GM19455 (cell line): Measurements from ENCODE around the gene SYTL3.

Experiments
- ATAC-seq: cut with Tn5 transposase; IDR thresholded peaks from one replicate; pipeline ENCODE4 v1.9.1; 2021; ENCODE audit not compliant: unreplicated experiment

The SYTL3 gene

DNA sequence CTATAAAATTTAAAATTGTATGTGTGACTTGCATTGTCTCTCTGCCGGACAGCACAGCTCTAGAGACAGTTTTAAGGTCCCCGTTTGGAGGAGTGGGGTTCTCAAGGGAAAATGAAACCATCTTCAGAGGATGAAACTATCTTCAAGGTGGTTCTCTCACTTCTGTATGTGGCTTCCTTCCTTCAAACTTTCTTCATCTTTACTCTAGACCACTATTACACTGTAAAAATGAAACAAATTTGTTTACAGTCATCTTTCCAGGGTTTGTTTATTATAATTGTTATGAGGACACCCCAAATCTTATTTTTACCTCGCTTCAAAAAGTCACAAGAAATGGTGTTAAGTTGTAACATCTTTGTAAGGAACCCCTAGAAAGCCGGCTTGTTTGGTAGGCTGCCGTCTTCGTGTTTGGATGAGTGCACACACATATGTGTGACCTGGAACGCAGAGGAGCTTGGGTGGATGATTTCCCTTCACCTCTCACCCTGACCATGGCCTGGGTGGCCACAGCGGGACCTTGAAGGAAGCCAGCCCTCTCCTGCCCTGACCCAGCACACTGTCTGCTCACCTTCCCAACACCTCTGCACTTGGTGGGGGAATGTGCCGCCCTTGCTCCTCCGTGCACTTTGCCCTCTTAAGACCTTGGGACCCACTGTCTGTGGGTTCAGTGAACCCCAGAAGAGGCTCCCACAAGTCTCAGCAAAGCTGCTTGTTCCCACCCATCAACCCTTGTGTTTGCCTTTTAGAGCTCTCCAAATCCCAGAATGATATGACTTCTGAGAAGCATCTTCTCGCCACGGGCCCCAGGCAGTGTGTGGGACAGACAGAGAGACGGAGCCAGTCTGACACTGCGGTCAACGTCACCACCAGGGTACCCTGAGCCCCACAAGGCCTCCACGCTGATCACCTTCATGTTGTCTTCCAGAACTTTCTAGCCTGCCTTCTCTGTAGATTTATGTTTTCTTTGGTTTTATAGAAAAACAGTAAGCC is 67.8 kb downstream of the SYTL3 start:
- peak; percentile 80 for ATAC-seq

DNA sequence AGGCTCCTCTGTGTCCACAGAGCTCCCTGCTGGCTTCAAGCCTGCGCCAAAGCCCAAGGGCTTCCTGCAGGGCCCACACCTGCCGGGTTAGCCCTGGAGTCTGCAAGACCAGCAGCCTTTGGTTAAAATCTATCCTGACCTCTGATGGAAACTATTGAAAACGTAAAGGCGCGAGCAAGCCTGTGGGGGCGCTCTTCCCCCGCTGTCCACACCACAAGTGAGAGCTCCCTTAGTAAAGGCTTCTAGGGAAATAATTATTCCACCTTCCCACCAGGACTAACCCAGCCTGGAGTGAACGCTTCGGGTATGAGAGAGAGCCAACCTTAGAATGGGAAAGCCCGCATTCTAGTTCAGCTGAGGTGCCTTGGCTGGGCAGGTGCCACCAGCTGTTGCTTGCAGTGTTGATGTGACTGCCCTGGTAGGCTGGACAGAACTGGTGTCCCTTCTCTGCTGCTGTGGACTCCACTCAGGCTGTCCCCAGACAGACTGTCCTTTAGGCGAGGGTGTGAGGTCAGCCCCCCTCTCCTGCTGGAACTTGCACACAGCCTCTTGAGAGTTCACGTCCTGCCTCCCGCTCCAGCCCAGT is 68.7 kb downstream of the SYTL3 start:
- no peak for ATAC-seq

- no peak for ATAC-seq
Measured at GRCh38 chr6:158722176-158722729, 72.4 kb downstream of the SYTL3 start.

- ATAC-seq = no peak
Measured at GRCh38 chr6:158725704-158726103, 75.8 kb downstream of the SYTL3 start.

- ATAC-seq = no peak
Measured at GRCh38 chr6:158729906-158730540, 80.2 kb downstream of the SYTL3 start.

DNA sequence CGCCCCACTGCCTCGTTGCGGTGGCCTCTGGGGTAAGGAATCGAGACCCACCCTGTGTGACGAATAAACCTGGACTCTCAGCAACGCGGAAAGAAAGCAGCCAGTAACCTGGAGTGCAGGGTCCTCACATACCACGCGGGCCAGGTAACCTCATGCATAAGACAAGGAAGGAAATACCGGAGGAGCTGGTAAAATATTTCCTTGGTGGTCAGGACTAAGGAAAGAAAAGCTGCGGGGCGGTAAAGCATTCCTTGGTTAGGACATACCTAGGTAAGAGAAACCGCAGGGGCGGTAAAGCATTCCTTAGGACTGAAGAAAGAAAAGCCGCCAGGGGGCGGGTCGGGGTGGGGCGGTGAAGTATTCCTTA is 80.7 kb downstream of the SYTL3 start:
- ATAC-seq = no peak

DNA sequence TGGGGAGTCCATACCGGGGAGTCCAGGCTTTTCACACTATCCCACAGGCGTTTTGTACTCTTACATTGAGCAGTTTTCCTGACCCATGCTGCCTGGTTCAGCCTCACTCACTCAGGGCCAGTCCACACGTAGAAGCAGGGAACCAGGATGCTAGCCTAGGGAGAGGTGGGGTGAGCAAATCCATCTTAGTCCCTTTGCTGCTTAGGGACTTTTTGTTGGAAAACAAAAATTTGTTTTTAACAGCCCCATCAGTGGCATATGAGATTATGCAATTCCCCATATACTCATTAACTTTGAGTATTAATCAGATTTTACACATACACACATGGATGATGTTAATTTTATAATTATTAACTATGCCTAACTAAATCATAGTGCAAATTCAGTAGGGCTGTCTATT is 85.2 kb downstream of the SYTL3 start:
- no peak for ATAC-seq

DNA sequence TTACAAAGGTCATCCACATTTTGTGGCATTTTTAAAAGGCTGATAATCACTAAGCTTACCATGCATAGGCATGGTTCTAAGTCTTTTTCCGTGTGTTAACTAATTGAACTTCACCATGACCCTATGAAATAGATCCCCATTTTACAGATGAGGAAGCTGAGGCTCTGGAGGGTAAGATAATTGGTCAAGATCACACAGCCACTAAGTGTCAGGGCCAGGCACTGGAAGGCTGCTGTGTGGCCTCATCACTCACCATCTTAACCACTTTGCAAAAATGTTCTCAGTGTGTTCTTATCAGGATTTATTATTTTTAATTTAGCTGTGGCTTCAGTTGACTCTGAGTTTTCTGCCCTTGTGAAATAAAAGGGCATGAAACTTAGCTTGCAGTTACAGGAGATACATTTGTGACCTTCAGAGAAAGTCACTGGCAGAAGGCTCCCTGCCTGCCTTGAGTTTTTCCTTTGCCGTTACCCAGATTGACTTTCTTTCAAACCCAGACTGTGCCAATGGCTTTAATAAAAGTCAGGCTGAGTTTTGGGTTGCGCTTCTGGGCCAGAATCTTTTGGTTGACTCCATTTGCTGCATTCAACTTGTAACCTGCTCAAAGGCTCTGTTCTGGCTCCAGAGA is 87.3 kb downstream of the SYTL3 start:
- no peak for ATAC-seq

DNA sequence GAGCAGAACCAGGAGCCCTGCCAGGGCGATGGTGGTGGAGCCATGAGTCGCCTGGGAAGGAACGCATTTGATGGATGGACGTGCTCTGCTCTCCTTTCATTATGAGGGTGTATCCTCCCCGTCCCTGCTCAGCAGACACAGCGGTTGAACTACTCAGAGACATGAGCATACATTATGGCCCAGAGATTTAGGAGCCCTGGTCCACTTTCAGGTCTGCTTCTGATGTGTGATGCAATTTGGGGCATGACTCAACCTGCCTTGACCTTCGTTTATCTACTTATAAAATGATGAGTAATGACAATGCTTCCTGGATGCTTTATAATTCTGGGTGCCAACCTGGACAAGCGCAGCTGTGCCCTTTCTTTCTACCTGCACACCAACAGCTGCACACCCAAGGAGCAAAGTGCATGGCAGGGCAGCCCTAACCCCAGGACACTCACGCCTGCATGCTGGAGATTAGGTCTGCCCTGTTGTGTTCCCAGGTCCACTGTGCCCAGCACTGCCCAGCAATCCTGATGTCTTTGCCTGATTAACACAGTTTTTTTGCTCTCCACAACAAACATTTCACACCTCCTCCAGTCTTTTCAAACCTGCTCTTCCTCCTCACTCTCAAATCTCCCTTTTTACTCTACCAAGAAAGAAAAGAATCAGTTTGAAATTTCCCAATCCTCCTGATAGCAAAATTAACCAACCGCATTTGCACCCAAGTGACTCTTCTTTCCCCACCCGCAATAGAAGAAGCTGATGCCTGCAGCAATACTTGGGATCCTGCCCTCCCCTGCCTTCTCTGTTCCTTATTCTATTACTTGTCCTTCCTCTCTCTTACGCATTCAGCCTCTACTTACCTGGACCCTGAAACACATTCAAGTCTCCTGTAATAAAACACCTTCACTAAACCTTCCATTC is 88.1 kb downstream of the SYTL3 start:
- ATAC-seq = no peak

DNA sequence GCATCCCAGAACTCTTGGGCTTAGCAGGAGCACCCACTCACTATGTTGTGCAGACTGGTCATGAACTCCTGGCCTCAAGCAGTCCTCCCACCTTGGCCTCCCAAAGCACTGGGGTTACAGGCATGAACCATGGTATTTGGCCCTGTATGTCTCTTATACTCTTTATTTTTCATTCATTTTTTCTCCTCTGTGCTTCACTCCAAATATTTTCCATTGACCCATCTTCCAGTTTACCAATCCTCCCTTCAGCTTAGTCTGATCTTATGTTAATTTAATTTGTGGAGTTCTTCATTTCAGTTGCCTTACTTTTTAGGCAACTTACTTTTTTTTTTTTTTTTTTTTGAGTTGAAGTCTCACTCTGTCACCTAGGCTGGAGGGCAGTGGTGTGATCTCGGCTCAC is 89.8 kb downstream of the SYTL3 start:
- ATAC-seq = no peak

DNA sequence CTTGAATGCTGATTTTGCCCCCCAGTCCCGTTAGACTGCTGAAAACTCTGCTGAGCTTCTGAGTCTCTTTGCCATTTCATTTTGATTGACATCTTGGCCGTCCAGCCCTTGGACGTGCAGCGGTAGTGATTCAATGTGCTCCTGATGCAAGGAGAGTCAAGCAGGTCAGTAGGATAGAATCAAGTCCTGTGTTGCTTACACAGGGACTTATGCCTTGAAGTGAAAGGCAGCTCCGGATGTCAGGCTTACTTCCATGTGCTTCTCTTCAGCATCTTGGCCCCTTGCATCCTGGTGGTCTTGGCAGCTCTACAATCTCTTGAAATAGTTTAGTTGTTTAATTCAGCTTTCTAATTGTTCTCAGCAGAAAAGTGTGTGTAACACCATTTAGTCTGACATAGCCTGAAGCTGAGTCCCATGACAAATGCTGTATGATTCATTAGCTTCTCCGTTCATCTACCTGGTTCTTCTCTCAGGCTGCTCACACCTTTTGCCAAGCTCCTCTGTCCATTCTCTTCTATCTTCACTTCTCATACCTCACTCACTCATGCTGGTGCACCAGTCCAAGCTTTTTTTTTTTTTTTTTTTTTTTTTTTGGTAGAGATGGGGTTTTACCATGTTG is 93.3 kb downstream of the SYTL3 start:
- no peak for ATAC-seq

DNA sequence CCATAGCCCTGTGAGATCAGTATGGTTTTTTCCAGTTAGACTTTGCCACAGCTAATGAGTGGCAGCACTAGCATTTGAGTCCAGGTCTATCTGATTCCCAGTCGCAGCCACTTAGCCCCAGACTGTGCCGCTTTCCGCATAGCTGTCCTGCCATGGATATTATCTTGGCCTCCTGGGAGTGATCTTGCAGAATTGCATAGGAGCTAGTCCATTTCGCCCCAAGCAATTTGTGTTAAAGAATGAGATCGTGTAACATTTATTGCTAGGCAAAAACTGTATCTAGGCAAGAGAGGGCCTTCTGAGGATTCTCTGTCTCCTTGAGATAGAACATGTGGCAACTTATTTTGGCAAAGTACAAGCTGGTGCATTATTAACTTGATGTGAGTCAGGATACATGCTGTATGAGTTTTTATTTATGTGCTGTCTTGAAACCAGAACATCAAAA is 95.2 kb downstream of the SYTL3 start:
- ATAC-seq = no peak

- no peak for ATAC-seq
Measured at GRCh38 chr6:158751224-158751623, 101.4 kb downstream of the SYTL3 start.

- no peak for ATAC-seq
Measured at GRCh38 chr6:158751921-158752320, 102.1 kb downstream of the SYTL3 start.

DNA sequence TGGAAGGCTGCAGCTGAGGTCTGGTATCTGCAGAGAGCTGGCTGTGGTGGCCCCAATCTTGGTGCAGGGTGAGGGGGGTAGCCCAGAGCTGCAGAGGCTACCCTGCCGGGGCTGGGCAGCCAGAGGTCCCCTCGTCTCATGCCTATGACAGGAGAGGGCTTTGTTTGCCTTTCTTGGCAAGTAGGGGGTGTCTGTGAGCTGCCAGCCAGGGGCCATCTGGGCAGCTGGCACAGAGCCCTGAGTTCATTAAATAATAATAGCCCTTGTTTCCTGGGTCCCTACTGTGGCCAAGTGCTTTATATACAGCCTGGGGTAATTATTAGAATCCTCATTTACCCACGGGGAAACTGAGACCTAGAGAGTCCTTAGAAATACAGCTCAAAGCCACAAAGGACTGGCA is 102.8 kb downstream of the SYTL3 start:
- no peak for ATAC-seq

DNA sequence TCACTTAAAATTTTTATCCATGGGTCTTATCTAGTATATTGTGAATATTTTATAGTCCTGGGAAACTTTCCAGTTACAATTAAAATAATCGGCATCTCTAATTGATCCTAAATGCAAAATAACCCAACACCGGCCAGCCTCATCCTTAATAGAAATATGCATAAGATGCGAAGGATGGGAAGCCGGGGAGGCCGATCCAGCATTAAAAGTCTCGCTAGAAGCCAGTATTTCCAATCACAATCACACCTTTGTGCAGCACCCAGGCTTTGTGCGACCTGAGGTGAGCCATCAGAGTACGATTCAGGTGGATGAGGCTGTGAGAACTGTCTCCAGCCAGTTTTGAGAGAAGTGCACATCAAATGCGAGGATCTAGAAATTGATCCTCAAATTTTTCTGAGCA is 104.0 kb downstream of the SYTL3 start:
- no peak for ATAC-seq

- ATAC-seq = no peak
Measured at GRCh38 chr6:158754738-158755137, 104.9 kb downstream of the SYTL3 start.

GRCh38 chr6:158755636-158756035 is 105.8 kb downstream of the SYTL3 start:
- ATAC-seq = no peak

GRCh38 chr6:158756126-158756525 is 106.3 kb downstream of the SYTL3 start:
- ATAC-seq = no peak
